MV-4-11 (cell line): Measurements from ENCODE around the gene KCNK10.
A peak's percentile ranks its signal among the peaks of the same experiment; 100 is the strongest.

Experiments
- DNase-seq: peaks from one replicate; lab custom pipeline; 2025; lab: John Stamatoyannopoulos, UW

KCNK10 gene

DNA sequence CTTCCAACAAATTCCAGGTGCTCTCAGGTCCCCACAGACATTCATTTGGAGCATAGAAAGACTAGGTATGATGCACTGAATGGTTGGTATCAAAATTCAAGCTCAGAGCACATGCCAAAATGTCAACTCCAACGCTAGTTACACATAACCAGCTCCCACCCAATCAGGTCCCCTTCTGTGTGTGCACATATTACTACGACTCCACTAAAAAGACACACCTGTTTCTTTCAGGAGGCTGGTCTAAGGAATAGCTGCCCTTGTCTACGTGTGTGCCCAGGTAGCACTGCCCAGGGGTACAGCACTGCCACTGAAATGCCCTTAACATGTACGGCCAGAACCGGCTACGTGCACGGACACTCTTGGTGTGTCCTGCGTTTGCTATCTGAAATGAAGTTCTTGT lies 138.1 kb downstream of the KCNK10 start:
- no peak for DNase-seq

DNA sequence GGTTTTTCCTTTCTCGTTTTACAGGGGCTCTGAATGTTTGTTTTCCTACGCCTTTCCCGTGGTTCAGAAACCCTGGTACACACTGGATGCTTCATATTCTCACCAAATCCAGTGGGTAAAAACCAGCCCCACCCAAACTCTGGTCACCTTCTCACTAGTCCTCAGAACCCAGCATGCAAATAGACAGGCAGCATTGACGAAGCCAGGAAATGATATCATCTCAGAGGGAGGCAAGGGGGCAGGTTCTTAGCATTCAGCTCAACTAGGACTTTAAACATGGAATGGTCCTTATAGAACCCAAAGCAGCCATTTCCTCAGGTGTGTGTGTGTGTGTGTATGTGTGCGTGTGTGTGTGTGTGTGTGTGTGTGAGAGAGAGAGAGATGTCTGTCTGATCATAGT lies 142.0 kb downstream of the KCNK10 start:
- no peak for DNase-seq

DNA sequence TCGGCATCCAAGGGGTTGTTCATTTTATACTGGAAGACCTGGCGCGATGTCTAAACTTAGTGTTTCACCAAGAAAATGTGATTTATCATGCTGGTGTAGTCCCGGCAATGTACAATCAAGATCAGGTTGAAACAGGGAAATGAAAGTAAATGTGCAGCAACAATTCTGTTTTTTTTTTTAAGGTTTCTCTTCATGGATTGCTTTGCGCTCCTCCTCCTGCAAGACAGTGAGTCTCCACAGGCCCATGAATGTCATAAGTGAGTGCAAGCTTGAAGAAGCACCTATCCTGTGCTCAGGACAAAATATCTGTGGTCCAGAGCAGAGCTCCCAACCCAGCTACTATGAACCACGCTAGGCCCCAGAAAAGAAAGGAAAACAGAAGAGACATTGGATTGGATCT lies 143.4 kb downstream of the KCNK10 start:
- DNase-seq, result peak; percentile 85

DNA sequence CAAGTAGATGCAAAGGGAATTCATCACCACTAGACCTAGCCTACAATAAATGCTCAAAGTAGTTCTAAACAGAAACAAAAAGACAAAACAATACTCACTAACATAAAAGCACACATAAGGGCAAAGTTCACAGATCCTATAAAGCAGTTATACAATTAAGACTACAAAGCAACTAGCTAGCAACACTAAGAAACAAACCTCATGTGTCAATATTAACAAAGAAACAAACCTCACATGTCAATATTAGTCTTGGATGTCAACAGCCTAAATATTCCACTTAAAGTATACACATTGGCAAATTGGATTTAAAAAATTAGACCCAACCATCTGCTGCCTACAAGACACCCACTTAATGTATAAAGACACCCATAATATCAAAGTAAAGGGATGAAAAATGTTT lies 152.7 kb downstream of the KCNK10 start:
- no peak for DNase-seq

DNA sequence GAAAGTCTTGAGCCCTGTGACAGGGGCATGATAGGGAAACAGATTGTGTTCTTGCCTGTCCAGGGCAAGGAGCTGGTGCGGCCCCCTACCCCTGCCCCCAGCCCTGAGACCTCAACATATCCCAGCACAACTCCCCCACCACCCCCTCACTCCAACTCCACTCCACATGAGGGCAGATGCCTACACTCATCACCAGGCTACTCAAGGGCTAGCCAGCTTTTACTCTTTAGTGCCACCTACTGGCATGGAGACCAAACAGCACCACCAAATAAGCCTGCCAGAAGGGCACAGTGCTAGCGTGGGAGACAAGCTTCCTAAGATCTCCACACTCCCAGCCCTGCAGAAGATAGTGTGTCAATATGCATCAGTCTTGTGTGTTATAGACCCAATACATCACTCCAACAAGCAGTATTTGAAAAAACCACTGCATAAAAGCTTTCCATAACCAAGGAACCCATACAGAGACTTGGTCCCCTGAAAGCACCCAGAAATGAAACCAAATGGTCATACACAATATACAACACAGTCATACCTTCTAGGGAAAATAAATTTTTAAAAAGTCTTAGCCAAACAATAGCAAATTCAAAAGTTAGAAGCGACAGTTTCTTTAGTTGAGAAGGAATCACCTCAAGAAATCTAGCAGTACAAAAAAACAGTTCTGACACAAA lies 154.4 kb downstream of the KCNK10 start:
- peak; percentile 54 for DNase-seq

DNA sequence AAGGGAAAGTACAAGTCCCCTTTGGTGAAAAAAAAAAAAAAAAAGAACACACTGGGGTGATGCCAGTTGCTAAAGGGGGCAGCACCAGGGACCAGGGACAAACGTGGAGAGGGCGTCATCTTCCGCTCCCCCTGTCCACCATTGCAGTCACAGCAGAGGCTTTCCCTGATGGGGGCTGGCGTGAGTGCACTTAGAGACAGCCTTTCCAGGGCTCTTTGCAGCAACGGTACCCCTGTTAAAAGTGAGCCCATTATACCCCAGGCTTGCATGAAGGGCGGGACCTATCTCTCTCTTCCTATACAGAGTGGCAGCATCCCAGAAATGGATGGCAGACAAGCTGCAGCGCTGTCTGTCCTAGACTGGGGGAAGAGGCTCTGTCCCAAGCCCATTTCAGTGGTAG lies 155.0 kb downstream of the KCNK10 start:
- no peak for DNase-seq

DNA sequence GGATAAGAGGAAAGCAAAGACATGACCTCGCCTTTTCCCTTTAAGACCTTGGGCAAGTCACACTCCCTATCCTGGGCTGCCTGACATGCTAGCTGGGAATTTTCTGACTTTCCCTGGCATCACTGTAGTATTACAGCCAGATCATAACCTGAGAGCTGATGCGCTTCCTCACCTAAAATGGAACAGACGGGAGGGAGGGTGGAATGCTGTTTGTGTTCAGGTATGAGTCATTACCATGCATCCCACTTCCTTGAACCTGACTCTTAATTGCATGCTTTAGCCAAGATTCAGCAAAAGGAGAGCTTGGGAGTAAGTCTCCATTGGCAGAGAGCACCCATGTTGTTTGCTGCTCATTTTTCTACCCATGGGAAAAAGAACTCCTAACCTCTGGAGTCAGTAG lies 156.5 kb downstream of the KCNK10 start:
- DNase-seq, result no peak

DNA sequence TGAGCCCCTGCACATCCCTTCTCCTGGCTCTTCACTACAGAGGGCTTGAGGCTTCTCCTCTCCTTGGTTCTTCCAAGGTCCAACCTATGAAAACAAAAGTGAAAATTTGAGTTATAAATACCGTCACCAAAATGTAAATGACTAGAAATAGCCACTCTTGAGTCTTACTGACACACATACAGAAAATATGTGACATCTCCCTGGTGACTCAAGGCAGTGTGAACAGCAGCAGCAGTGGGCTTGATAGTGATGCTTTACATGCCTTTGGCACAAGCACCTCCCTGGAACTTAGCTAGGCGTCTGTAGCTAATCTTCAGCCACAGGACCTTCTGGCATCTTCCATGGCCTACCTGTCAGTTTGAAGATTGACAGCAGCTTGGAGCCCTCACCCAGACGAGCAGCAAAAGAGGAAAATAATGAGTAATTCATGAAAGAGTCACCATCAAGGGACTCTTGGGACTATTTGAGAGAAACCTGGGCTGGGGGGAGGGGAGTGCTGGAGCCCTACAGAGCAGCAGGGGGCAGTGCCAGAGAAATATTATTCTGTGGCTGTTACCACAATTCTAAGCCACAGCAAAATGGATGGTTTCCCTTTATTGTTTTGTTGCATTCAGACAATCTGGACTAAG lies 158.0 kb downstream of the KCNK10 start:
- no peak for DNase-seq

DNA sequence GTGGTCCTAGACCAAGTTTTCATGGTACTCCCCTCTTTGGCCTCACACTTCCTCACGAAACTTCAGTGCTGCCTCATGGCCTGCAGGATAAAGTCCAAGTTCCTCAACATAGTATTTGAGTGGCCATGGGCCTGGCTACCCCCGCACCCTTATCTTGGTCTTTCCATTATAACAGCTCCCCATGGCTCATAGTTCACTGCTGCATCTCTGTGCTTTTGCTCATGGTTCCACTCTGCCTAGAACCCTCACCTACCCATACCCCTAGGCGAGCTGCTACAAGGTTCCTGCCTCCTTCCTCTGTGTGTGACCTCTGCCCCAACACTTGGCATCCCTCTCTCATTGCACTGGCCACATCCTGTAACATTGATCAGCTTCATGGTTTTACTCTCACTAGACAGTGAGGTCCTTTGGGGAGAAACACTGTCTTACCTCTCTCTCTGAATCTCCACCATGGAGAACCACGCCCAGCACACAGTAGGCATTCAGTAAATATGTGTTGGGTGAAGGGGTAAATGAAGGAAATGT lies 159.3 kb downstream of the KCNK10 start:
- DNase-seq, result peak; percentile 42

DNA sequence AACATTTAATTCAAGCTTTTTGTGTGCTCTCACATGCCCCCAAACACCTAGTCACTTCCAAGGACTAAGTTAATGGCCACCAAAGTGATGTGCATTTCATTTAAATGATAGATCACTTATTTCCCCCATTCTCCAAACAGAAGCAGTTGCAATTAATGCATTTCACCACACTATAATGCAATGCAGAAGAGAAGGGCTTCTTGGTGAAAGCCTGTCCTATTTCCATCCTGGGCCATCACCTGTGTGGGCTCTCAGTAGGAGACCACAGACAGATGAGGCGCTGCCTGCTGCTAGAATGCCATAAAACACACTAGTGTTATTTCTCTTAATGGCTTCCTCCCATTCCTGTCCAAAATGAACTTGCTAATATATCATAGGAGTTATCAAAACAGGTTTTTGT lies 166.9 kb downstream of the KCNK10 start:
- DNase-seq, result no peak

DNA sequence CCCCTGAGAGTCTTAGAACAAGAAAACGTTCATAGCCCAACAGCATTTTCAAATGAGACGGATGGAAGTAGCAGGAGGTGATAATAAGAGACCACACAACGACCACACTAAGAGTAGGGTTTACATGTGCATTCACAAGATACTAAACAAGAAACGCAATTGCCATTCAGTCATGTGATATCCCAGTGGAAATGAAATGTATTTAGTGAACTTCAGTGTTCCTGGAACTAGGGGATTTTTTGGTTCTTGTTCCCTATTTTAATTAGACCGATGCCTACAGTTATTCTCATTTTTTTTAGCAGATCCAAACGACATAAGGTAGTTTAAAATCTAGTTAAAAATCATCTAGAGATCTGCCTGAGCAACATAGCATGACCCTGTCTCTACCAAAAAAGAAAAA lies 168.1 kb downstream of the KCNK10 start:
- no peak for DNase-seq

DNA sequence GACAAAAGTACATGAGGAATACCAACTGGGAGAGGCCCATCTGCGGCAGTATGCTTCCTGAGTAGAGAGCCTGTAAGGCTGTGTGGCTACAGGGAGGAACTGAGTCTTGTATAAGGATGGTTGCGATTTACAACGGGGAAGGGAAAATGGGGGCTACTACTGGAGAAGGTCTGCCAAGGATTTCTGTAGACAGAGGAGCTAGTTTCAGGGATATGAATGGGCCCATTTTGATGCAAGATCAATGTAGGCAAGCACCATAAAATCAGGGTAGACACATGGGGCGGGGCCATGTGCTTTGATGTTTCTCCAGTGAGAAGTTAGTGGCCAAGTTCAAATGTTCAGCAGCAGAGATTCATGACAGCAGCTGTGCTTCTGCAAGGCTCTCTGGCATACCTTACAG lies 168.7 kb downstream of the KCNK10 start:
- no peak for DNase-seq

DNA sequence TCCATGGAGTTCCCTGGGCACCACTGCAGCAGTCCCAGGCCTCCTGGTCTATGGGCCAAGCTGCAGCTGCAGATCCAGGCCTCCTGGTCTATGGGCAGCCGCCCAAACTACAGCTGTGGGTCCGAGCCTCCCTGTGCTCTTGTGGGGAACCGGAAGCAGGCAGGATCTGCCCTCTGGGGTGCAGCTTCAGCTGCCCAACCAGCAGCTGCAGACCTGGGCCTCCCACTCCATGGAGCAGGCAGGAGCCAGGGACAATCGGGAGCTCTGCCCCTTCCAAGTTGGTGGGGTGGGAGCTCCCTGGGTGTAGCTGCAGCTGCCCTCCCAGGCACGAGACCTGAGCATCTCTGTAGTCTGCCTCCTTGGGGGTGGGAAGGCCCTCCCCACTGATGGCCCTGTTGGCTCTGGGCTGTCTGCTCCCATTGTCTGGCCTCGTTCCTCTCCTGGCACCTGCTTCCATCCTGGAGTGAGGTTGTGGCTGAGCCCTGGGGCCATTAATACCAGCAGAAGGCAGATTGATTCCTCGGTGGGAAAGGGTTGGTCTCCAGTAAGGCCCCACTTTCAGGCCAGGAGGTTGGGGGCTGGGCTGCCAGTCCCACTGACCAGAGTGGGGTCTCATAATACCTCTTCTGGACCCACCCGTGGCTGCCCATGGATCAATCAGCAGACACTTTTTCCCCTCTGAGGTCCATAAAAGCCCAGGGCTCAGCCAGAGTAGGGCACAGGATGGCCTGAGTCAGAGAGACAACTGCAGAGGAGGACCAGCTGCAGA lies 176.0 kb downstream of the KCNK10 start:
- no peak for DNase-seq

DNA sequence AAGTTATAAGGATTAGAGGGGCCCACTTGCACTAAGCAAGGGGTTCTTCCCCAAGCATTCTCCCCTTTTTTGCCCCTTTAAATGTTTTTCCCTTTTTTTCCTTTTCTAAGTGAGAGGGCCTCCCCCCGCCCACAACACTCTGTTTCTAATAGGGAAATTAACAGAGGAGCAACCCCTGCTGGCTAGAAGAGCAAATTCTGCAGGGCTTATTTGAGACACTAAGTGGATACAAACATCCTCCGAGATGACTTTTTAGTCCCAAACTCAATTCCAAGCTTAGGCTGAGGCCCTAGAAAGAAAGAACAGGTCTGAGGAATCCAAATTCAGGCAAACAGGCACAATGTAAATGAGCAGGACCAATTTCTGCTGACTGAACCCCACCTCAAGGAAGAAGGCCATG lies 179.3 kb downstream of the KCNK10 start:
- DNase-seq, result no peak

DNA sequence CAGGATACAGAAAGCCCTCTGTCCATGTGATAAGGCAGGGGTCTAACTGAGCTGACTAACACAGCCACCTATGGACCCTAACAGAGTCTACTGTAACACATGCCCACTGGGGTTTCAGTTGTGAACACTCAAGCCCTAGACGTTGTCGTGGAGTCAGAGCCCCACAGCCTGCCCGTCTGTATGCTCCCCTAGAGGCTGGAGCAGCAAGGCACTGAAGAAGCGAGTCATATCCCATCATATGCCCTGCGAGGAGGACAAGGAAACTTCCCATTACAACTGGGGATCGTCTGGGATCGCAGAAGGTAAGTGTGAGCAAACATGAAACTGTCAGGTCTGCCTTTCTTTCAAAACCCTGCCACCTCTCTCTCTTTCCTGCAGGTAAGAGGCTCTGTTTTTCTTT lies 180.1 kb downstream of the KCNK10 start:
- DNase-seq, result no peak

DNA sequence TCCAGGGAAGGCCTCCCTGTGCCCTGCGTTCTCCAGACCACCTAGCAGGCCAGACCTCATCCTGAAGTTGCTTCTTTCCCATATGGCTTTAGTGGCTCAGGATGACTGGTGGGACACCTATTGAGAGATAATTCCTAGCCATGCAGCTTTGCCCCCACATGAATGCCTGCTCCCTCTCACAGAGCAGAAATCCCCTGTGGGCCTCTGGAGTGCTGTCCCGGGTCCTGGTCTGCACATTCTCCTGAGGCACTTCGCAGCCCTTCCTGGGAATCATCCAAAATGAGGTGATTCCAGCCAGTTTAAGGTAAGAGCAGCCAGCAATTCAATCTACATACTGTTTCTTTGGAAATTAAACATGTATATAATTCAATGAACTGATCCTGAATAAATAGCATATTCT lies 182.2 kb downstream of the KCNK10 start:
- DNase-seq, result no peak

DNA sequence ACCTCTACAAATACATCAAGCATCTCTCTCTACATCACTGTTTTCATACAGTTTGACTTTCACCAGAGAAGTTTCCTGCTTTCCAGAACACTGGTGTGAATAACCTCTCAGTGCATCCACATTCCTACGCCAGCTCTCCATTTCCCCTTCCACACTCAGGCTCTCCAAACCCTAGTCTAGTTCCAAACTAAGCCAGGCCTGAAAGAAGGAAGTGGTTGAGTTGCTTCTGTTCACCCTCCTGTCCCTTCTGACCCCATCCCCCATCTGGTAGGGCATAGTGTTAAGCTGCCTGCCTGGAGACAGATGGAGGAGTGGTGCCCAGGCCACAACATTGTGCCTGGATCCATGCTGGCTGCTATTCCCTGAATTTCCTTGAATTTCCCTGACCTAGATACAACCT lies 185.7 kb downstream of the KCNK10 start:
- peak; percentile 77 for DNase-seq
